Neural cell (in vitro differentiated cells): Measurements from ENCODE around the gene LY6G6C. TPM values are rescaled to one million over a fixed set of nuclear protein-coding genes. Genes with fewer than 3 reads are reported as not detected.

ENCODE experiments used
- H2AFZ ChIP-seq: fragments of 200-600, 300-800 bp; sonication (generic), shearing (Covaris generic); 2 replicates; pipeline ENCODE4 v1.6.0; 2014; ENCODE audit warnings: low read depth, mild to moderate bottlenecking, antibody characterized with exemption, low read length, moderate library complexity
- H3F3A ChIP-seq: fragments of 200-600 bp; shearing (Covaris generic); 2 replicates; pipeline ENCODE4 v1.6.1; 2016; ENCODE audit warnings: mild to moderate bottlenecking, moderate library complexity, mixed read lengths, antibody characterized with exemption, low read length; ENCODE audit not compliant: insufficient read depth, poor library complexity, severe bottlenecking
- H3K27ac ChIP-seq: fragments of 200-600, 300-800 bp; sonication (generic), shearing (Covaris generic); 2 replicates; pipeline ENCODE4 v1.5.1; 2014; ENCODE audit warnings: mild to moderate bottlenecking, low read length, moderate library complexity
- H3K27me3 ChIP-seq: fragments of 300-800, 200-600 bp; sonication (generic), shearing (Covaris generic); 2 replicates; pipeline ENCODE4 v1.6.0; 2014; ENCODE audit warnings: mild to moderate bottlenecking, low read depth, low read length, moderate library complexity; ENCODE audit not compliant: insufficient read depth
- H3K36me3 ChIP-seq: fragments of 300-800, 200-600 bp; sonication (generic), shearing (Covaris generic); 2 replicates; pipeline ENCODE4 v1.5.1; 2014; ENCODE audit warnings: mild to moderate bottlenecking, antibody characterized with exemption, low read length, moderate library complexity; ENCODE audit not compliant: insufficient read depth
- H3K4me2 ChIP-seq: fragments of 300-800, 200-600 bp; sonication (generic), shearing (Covaris generic); 2 replicates; pipeline ENCODE4 v1.6.0; 2014; ENCODE audit warnings: mild to moderate bottlenecking, low read length
- H3K4me3 ChIP-seq: fragments of 300-800, 200-600 bp; sonication (generic), shearing (Covaris generic); 2 replicates; pipeline ENCODE4 v1.5.1; 2014; ENCODE audit warnings: mild to moderate bottlenecking, low read length, moderate library complexity
- H3K79me2 ChIP-seq: fragments of 200-600 bp; shearing (Covaris generic); replicated peaks from 2 replicates; pipeline ENCODE4 v1.6.0; 2014; ENCODE audit warnings: mild to moderate bottlenecking, low read length, moderate library complexity; ENCODE audit not compliant: insufficient read depth
- H3K9ac ChIP-seq: fragments of 300-800, 200-600 bp; sonication (generic), shearing (Covaris generic); 2 replicates; pipeline ENCODE4 v1.6.1; 2016; ENCODE audit warnings: mild to moderate bottlenecking, low read length, mixed read lengths
- H3K9me2 ChIP-seq: fragments of 200-600 bp; shearing (Covaris generic); 2 replicates; pipeline ENCODE4 v1.6.1; 2016; ENCODE audit warnings: mild to moderate bottlenecking, low read length, mixed read lengths; ENCODE audit not compliant: insufficient read depth
- H3K9me3 ChIP-seq: fragments of 200-600, 300-800 bp; sonication (generic), shearing (Covaris generic); 2 replicates; pipeline ENCODE4 v1.6.1; 2016; ENCODE audit warnings: mild to moderate bottlenecking, mixed run types, low read length, moderate library complexity, mixed read lengths
- H4K20me1 ChIP-seq: fragments of 200-600 bp; shearing (Covaris generic); 2 replicates; pipeline ENCODE4 v1.6.1; 2016; ENCODE audit warnings: mild to moderate bottlenecking, mixed run types; ENCODE audit not compliant: insufficient read depth
- EP300 ChIP-seq: fragments of 450-650 bp; conservative IDR thresholded peaks from 2 replicates; pipeline ENCODE4 v1.6.1; 2014; ENCODE audit warnings: antibody characterized with exemption, mild to moderate bottlenecking, moderate library complexity; ENCODE audit not compliant: poor library complexity, severe bottlenecking
- EZH2 ChIP-seq: fragments of 200-600, 300-800 bp; shearing (Covaris generic), sonication (generic); IDR thresholded peaks from 2 replicates; pipeline ENCODE4 v1.6.1; 2014; ENCODE audit warnings: antibody characterized with exemption, low read length, borderline replicate concordance, mild to moderate bottlenecking; ENCODE audit not compliant: insufficient read depth, poor library complexity, severe bottlenecking
- MXI1 ChIP-seq: fragments of 450-650 bp; conservative IDR thresholded peaks from 2 replicates; pipeline ENCODE4 v1.6.1; 2014; ENCODE audit warnings: antibody characterized with exemption, mild to moderate bottlenecking; ENCODE audit not compliant: poor library complexity, severe bottlenecking
- POLR2AphosphoS5 ChIP-seq: IDR thresholded peaks from 2 replicates; pipeline ENCODE4 v1.6.1; 2012
- RAD21 ChIP-seq: fragments of 450-650 bp; conservative IDR thresholded peaks from 2 replicates; pipeline ENCODE4 v1.6.1; 2014; ENCODE audit warnings: antibody characterized with exemption, mild to moderate bottlenecking, moderate library complexity
- SMC3 ChIP-seq: fragments of 450-650 bp; conservative IDR thresholded peaks from 2 replicates; pipeline ENCODE4 v1.6.1; 2014; ENCODE audit warnings: antibody characterized with exemption, mild to moderate bottlenecking, moderate library complexity; ENCODE audit not compliant: poor library complexity
- TAF1 ChIP-seq: IDR thresholded peaks from 2 replicates; pipeline ENCODE4 v1.6.1; 2012; ENCODE audit warnings: low read depth
- polyA plus RNA-seq: library from polyadenylated mRNA; depleted of rRNA; stranded (reverse); fragments of >200 nt; gene quantifications from 2 replicates; pipeline ENCODE4 v1.2.3, GENCODE V29; 2014
- TF ChIP-seq, protein P1 (sequence below): fragments of 450-650 bp; IDR thresholded peaks from 2 replicates; pipeline ENCODE4 v1.5.1; 2014; ENCODE audit warnings: antibody characterized with exemption, mild to moderate bottlenecking, moderate library complexity; ENCODE audit not compliant: poor library complexity, severe bottlenecking
- TF ChIP-seq, protein P2 (sequence below): IDR thresholded peaks from 2 replicates; pipeline ENCODE4 v1.6.1; 2012; ENCODE audit warnings: borderline replicate concordance

Gene LY6G6C
- polyA plus RNA-seq, 1 donor from 2014 or later = 0.88 TPM

- H2AFZ ChIP-seq = no peak overlapping the region
- H3K4me2 ChIP-seq = no peak overlapping the region
- no peaks in the 10 kb centered on the region for H4K20me1 ChIP-seq
- no peak overlapping the region for H3K9ac ChIP-seq
- H3K9me2 ChIP-seq = no peaks in the 10 kb centered on the region
- H3K27me3 ChIP-seq = no peaks in the 10 kb centered on the region
- H3F3A ChIP-seq = no peaks in the 10 kb centered on the region
- no peak overlapping the region for H3K27ac ChIP-seq
- H3K36me3 ChIP-seq = no peaks in the 10 kb centered on the region
- H3K4me3 ChIP-seq = no peak overlapping the region
- H3K79me2 ChIP-seq = no peaks in the 10 kb centered on the region
- TF ChIP-seq SMC3 (no peak), POLR2AphosphoS5 (no peak), EP300 (no peak), MXI1 (no peak), EZH2 (no peak), TAF1 (no peak), RAD21 (no peak)
- TF ChIP-seq, protein P1, sequence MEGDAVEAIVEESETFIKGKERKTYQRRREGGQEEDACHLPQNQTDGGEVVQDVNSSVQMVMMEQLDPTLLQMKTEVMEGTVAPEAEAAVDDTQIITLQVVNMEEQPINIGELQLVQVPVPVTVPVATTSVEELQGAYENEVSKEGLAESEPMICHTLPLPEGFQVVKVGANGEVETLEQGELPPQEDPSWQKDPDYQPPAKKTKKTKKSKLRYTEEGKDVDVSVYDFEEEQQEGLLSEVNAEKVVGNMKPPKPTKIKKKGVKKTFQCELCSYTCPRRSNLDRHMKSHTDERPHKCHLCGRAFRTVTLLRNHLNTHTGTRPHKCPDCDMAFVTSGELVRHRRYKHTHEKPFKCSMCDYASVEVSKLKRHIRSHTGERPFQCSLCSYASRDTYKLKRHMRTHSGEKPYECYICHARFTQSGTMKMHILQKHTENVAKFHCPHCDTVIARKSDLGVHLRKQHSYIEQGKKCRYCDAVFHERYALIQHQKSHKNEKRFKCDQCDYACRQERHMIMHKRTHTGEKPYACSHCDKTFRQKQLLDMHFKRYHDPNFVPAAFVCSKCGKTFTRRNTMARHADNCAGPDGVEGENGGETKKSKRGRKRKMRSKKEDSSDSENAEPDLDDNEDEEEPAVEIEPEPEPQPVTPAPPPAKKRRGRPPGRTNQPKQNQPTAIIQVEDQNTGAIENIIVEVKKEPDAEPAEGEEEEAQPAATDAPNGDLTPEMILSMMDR = no peak
- TF ChIP-seq, protein P2, sequence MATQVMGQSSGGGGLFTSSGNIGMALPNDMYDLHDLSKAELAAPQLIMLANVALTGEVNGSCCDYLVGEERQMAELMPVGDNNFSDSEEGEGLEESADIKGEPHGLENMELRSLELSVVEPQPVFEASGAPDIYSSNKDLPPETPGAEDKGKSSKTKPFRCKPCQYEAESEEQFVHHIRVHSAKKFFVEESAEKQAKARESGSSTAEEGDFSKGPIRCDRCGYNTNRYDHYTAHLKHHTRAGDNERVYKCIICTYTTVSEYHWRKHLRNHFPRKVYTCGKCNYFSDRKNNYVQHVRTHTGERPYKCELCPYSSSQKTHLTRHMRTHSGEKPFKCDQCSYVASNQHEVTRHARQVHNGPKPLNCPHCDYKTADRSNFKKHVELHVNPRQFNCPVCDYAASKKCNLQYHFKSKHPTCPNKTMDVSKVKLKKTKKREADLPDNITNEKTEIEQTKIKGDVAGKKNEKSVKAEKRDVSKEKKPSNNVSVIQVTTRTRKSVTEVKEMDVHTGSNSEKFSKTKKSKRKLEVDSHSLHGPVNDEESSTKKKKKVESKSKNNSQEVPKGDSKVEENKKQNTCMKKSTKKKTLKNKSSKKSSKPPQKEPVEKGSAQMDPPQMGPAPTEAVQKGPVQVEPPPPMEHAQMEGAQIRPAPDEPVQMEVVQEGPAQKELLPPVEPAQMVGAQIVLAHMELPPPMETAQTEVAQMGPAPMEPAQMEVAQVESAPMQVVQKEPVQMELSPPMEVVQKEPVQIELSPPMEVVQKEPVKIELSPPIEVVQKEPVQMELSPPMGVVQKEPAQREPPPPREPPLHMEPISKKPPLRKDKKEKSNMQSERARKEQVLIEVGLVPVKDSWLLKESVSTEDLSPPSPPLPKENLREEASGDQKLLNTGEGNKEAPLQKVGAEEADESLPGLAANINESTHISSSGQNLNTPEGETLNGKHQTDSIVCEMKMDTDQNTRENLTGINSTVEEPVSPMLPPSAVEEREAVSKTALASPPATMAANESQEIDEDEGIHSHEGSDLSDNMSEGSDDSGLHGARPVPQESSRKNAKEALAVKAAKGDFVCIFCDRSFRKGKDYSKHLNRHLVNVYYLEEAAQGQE = no peak
- H3K9me3 ChIP-seq = no peaks in the 10 kb centered on the region
Observed at GRCh38 chr6:31693535-31693934, 28.0 kb downstream of the LY6G6C start.

GRCh38 chr6:31692886-31693285 lies 28.7 kb downstream of the LY6G6C start:
- no peak overlapping the region for H3K9ac ChIP-seq
- H3K36me3 ChIP-seq = no peaks in the 10 kb centered on the region
- no peaks in the 10 kb centered on the region for H3F3A ChIP-seq
- H3K27me3 ChIP-seq = no peaks in the 10 kb centered on the region
- TF ChIP-seq EP300 (no peak), RAD21 (no peak), TAF1 (no peak)
- H3K4me2 ChIP-seq = no peak overlapping the region
- no peaks in the 10 kb centered on the region for H3K79me2 ChIP-seq
- H3K27ac ChIP-seq = no peak overlapping the region
- H2AFZ ChIP-seq = no peak overlapping the region
- H4K20me1 ChIP-seq = no peaks in the 10 kb centered on the region
- H3K9me3 ChIP-seq = no peaks in the 10 kb centered on the region
- no peak overlapping the region for H3K4me3 ChIP-seq
- no peaks in the 10 kb centered on the region for H3K9me2 ChIP-seq

DNA sequence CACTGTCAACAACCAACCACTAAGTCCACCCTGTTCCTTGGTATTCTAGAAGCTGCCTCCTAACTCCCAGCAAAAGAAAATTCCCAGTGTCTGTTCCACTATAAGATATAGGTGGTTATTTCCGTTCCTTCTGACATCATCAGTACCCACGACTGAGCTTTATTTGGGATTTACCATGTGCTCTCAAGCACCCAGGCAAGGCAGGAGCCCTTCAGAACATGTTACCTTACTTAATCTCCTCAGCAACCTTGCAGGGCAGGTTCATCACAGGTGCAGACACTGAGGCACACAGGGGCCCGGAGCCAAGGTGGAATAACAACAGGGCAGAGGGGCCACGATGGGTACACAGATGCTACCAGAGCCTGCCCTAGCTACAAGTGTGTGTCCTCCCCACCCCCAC lies 29.2 kb downstream of the LY6G6C start:
- Histone ChIP-seq H3K27me3 (no peaks in the 10 kb centered on the region), H4K20me1 (no peaks in the 10 kb centered on the region), H3K9me2 (no peaks in the 10 kb centered on the region), H3K4me2 (no peak overlapping the region), H3K9ac (no peak overlapping the region), H3F3A (no peaks in the 10 kb centered on the region), H3K4me3 (no peak overlapping the region), H3K36me3 (no peaks in the 10 kb centered on the region), H3K27ac (no peak overlapping the region), H3K79me2 (no peaks in the 10 kb centered on the region), H3K9me3 (no peaks in the 10 kb centered on the region), H2AFZ (no peak overlapping the region)
- TF ChIP-seq EP300 (no peak), MXI1 (no peak), TAF1 (no peak), EZH2 (no peak), SMC3 (no peak)
- TF ChIP-seq, protein P1 = no peak
- TF ChIP-seq, protein P2 = no peak
